ENCODE data around the gene SH2D7.
A peak's percentile ranks its signal among the peaks of the same experiment; 100 is the strongest.

Gene SH2D7

GRCh38 chr15:78076231-78077052 is 15.9 kb upstream of the SH2D7 start:
- Histone ChIP-seq H3K9me3 (ENCODE audit: severe bottlenecking) (no peaks in the 10 kb centered on the region), H3K4me1 (ENCODE audit: insufficient read depth, poor library complexity, severe bottlenecking) (peaks cover 36% of the 10 kb centered on the region), H3K27me3 (ENCODE audit: insufficient read depth, poor library complexity, severe bottlenecking) (no peaks in the 10 kb centered on the region), H3K4me3 (ENCODE audit: severe bottlenecking) (peak overlapping the region; percentile 86), H3K27ac (ENCODE audit: poor library complexity, severe bottlenecking) (peak overlapping the region; percentile 92), H3K36me3 (ENCODE audit: low read depth) (peaks cover 13% of the 10 kb centered on the region)
- DNase-seq (ENCODE audit: low spot score), result no peak
- TF ChIP-seq CTCF (IDR thresholded peaks at IDR 0.05; ENCODE audit: poor library complexity, severe bottlenecking), result peak; percentile 25
- ATAC-seq (ENCODE audit: low read depth), result peak; percentile 4

- peak within 1 kb of the TSS; percentile 92 for H3K27ac ChIP-seq (ENCODE audit: poor library complexity, severe bottlenecking)
- ATAC-seq (ENCODE audit: low read depth), result peak; percentile 62
Observed at GRCh38 chr15:78077053-78077870, 15.1 kb upstream of the SH2D7 start, which contains the start of gene TBC1D2B. TBC1D2B (minus strand) TSS chr15:78077711; CDS start chr15:78077652, 59 bp downstream.

GRCh38 chr15:78077871-78078210 is 14.5 kb upstream of the SH2D7 start:
- Histone ChIP-seq H3K27ac (ENCODE audit: poor library complexity, severe bottlenecking) (peak overlapping the region; percentile 92), H3K27me3 (ENCODE audit: insufficient read depth, poor library complexity, severe bottlenecking) (no peaks in the 10 kb centered on the region), H3K4me3 (ENCODE audit: severe bottlenecking) (peak overlapping the region; percentile 86), H3K4me1 (ENCODE audit: insufficient read depth, poor library complexity, severe bottlenecking) (peaks cover 24% of the 10 kb centered on the region), H3K9me3 (ENCODE audit: severe bottlenecking) (no peaks in the 10 kb centered on the region), H3K36me3 (ENCODE audit: low read depth) (peaks cover 11% of the 10 kb centered on the region)
- DNase-seq (ENCODE audit: low spot score) (peak; percentile 3), ATAC-seq (ENCODE audit: low read depth) (no peak)
- peak; percentile 4 for TF ChIP-seq CTCF (IDR thresholded peaks at IDR 0.05; ENCODE audit: poor library complexity, severe bottlenecking)

More at GRCh38 chr15:78077053-78077870, 15.1 kb upstream of the SH2D7 start, which contains the start of gene TBC1D2B:
- peaks cover 29% of the 10 kb centered on the region for H3K4me1 ChIP-seq (ENCODE audit: insufficient read depth, poor library complexity, severe bottlenecking)
- H3K4me3 ChIP-seq (ENCODE audit: severe bottlenecking), result peak within 1 kb of the TSS; percentile 86
- H3K9me3 ChIP-seq (ENCODE audit: severe bottlenecking), result no peaks in the 10 kb centered on the region
- no peaks in the 10 kb centered on the region for H3K27me3 ChIP-seq (ENCODE audit: insufficient read depth, poor library complexity, severe bottlenecking)
- TF ChIP-seq CTCF (IDR thresholded peaks at IDR 0.05; ENCODE audit: poor library complexity, severe bottlenecking), result no peak
- peaks cover 11% of the 10 kb centered on the region for H3K36me3 ChIP-seq (ENCODE audit: low read depth)
- DNase-seq (ENCODE audit: low spot score), result peak; percentile 80

GRCh38 chr15:78079298-78080087 is 12.9 kb upstream of the SH2D7 start:
- Histone ChIP-seq H3K4me1 (ENCODE audit: insufficient read depth, poor library complexity, severe bottlenecking) (peaks cover 16% of the 10 kb centered on the region), H3K27me3 (ENCODE audit: insufficient read depth, poor library complexity, severe bottlenecking) (no peaks in the 10 kb centered on the region)

More at GRCh38 chr15:78079298-78080087, 12.9 kb upstream of the SH2D7 start:
- Histone ChIP-seq H3K4me3 (ENCODE audit: severe bottlenecking) (no peak overlapping the region), H3K36me3 (ENCODE audit: low read depth) (peaks cover 8% of the 10 kb centered on the region), H3K9me3 (ENCODE audit: severe bottlenecking) (no peaks in the 10 kb centered on the region), H3K27ac (ENCODE audit: poor library complexity, severe bottlenecking) (no peak overlapping the region)
- DNase-seq (ENCODE audit: low spot score) (peak; percentile 60), ATAC-seq (ENCODE audit: low read depth) (no peak)
- TF ChIP-seq CTCF (IDR thresholded peaks at IDR 0.05; ENCODE audit: poor library complexity, severe bottlenecking), result no peak
